Osteocyte (in vitro differentiated cells): ENCODE results near the gene UBAP1. TPM values are rescaled to one million over a fixed set of nuclear protein-coding genes. Genes with fewer than 3 reads are reported as not detected.

Experiments used
- DNase-seq: peaks from one replicate; pipeline ENCODE4 v3.0.0; 2021; ENCODE audit warnings: mixed read lengths; ENCODE audit not compliant: unreplicated experiment; ENCODE audit errors: extremely low spot score
- H3K27ac Mint-ChIP-seq: one replicate; pipeline ENCODE4 v1.8.0; 2021; ENCODE audit warnings: mild to moderate bottlenecking, mixed read lengths; ENCODE audit not compliant: unreplicated experiment
- H3K27me3 Mint-ChIP-seq: one replicate; pipeline ENCODE4 v1.8.0; 2021; ENCODE audit warnings: mixed read lengths; ENCODE audit not compliant: unreplicated experiment
- H3K36me3 Mint-ChIP-seq: one replicate; pipeline ENCODE4 v1.8.0; 2021; ENCODE audit warnings: mixed read lengths; ENCODE audit not compliant: unreplicated experiment
- H3K4me1 Mint-ChIP-seq: one replicate; pipeline ENCODE4 v1.8.0; 2021; ENCODE audit warnings: mixed read lengths; ENCODE audit not compliant: unreplicated experiment
- H3K4me3 Mint-ChIP-seq: one replicate; pipeline ENCODE4 v1.8.0; 2021; ENCODE audit warnings: mild to moderate bottlenecking, moderate library complexity, mixed read lengths; ENCODE audit not compliant: unreplicated experiment
- H3K9me3 Mint-ChIP-seq: one replicate; pipeline ENCODE4 v1.8.0; 2021; ENCODE audit warnings: mixed read lengths; ENCODE audit not compliant: unreplicated experiment
- total RNA-seq: library from RNA; stranded (reverse); gene quantifications from 2 replicates; pipeline ENCODE4 v1.2.1, GENCODE V29; 2021
- TF ChIP-seq, protein P1 (sequence below): fragments of 200-600 bp; sonication (generic); IDR thresholded peaks from 2 replicates; pipeline ENCODE4 v1.5.0; 2021; ENCODE audit warnings: antibody characterized with exemption, mild to moderate bottlenecking, moderate library complexity

Gene UBAP1
- total RNA-seq, 1 donor from 2014 or later, result 38.6 TPM

GRCh38 chr9:34177593-34178435 is 1.0 kb upstream of the UBAP1 start:
- H3K4me1 Mint-ChIP-seq, result peaks cover 18% of the 10 kb centered on the region
- peak overlapping the region; percentile 99 for H3K4me3 Mint-ChIP-seq
- no peaks in the 10 kb centered on the region for H3K9me3 Mint-ChIP-seq
- no peak for DNase-seq
- peak overlapping the region; percentile 97 for H3K27ac Mint-ChIP-seq
- TF ChIP-seq, protein P1, sequence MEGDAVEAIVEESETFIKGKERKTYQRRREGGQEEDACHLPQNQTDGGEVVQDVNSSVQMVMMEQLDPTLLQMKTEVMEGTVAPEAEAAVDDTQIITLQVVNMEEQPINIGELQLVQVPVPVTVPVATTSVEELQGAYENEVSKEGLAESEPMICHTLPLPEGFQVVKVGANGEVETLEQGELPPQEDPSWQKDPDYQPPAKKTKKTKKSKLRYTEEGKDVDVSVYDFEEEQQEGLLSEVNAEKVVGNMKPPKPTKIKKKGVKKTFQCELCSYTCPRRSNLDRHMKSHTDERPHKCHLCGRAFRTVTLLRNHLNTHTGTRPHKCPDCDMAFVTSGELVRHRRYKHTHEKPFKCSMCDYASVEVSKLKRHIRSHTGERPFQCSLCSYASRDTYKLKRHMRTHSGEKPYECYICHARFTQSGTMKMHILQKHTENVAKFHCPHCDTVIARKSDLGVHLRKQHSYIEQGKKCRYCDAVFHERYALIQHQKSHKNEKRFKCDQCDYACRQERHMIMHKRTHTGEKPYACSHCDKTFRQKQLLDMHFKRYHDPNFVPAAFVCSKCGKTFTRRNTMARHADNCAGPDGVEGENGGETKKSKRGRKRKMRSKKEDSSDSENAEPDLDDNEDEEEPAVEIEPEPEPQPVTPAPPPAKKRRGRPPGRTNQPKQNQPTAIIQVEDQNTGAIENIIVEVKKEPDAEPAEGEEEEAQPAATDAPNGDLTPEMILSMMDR, result no peak
- no peaks in the 10 kb centered on the region for H3K27me3 Mint-ChIP-seq
- H3K36me3 Mint-ChIP-seq, result no peaks in the 10 kb centered on the region

DNA sequence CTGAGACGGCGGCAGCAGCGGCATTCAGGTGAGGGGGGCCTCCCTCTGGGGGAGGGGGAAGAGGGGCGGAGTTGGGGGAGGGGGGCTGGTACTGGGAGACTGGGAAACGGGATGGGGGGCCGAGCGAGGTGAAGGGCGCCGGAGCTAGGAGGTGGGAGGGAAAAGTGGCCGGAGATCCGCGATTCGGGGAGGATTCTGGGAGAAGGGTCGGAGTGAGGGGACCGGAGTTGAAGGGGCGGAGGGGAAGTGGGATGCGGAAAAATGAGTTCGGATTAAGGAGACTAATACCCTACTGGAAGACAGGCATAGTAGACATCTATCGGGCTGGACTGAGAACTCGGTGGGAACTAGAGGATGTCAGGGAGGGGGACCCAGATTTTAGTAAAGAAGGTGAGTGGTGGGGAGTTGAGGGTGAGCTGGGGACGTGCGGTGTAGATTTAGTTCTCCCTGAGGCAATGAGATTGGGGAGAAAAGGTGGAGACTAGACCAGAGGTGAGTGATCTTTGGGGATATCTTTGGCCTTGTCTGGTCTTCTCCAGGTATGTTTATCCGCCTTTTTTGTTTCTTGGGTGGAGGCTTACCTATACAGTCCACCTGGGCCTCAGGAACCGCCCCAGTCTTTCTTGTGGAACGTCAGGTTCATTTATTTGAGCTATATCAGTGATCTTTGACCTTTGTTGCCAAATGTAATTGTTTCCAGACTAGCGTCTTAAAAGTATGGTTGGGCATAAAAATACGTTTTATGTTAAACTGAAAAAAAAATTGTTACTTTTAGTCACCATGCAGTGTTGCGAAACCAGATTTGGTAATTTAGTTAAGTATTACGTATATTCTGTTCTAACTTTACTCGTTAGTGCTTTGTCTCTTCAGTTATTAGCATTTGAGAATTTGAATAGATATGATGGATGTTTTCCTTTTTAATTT is 632 bp downstream of the UBAP1 start:
- Mint-ChIP-seq H3K27me3 (no peaks in the 10 kb centered on the region), H3K4me1 (peaks cover 18% of the 10 kb centered on the region), H3K4me3 (peak overlapping the region; percentile 99), H3K36me3 (no peaks in the 10 kb centered on the region), H3K9me3 (no peaks in the 10 kb centered on the region), H3K27ac (peak overlapping the region; percentile 97)
- DNase-seq, result no peak
- TF ChIP-seq, protein P1, result no peak

GRCh38 chr9:34185778-34186551 is 7.1 kb downstream of the UBAP1 start:
- peaks cover 3% of the 10 kb centered on the region for H3K36me3 Mint-ChIP-seq
- TF ChIP-seq, protein P1, result no peak
- no peaks in the 10 kb centered on the region for H3K27me3 Mint-ChIP-seq
- no peak for DNase-seq
- no peaks in the 10 kb centered on the region for H3K9me3 Mint-ChIP-seq
- H3K27ac Mint-ChIP-seq, result peak overlapping the region; percentile 47
- H3K4me1 Mint-ChIP-seq, result peaks cover 28% of the 10 kb centered on the region
- H3K4me3 Mint-ChIP-seq, result no peak overlapping the region

DNA sequence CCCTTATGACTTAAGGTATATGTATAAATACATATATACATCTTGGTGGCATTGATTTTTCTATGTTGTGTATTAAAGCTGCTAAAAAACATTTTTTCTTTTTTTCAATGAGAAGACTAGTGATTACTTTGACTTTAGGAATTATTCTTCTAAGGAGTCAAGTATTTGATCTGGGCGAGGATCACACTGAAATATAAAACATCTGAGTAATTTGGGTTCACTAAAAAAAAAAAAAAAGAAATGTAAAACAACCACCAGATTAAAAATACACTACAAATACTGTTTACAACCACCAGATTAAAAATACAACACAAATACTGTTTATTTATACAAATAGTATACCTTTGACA is 9.0 kb downstream of the UBAP1 start:
- Mint-ChIP-seq H3K9me3 (no peaks in the 10 kb centered on the region), H3K27ac (no peak overlapping the region), H3K36me3 (peaks cover 3% of the 10 kb centered on the region), H3K27me3 (no peaks in the 10 kb centered on the region), H3K4me3 (no peak overlapping the region), H3K4me1 (peaks cover 41% of the 10 kb centered on the region)
- DNase-seq, result no peak
- TF ChIP-seq, protein P1, result no peak
